22Rv1 (cell line): ENCODE data around the gene MYLIP.

ENCODE experiments used
- CTCF ChIP-seq: fragments of 450-650 bp; IDR thresholded peaks from 2 replicates; pipeline ENCODE4 v1.5.1; 2017; ENCODE audit warnings: mild to moderate bottlenecking
- ZFX ChIP-seq: fragments of 450-650 bp; IDR thresholded peaks from 2 replicates; pipeline ENCODE4 v1.6.1; 2017; ENCODE audit warnings: antibody characterized with exemption, borderline replicate concordance

- TF ChIP-seq CTCF: no peak
- no peak for TF ChIP-seq ZFX
These were observed 8.0 kb downstream of the MYLIP start for GRCh38 chr6:16136621-16137450.
